ENCODE data around the gene CDK5R2.

Gene CDK5R2

GRCh38 chr2:218990612-218991011, 31.1 kb downstream of the CDK5R2 start:
- DNase-seq = no peak

GRCh38 chr2:218991674-218992168, 32.3 kb downstream of the CDK5R2 start:
- no peak for DNase-seq

- no peak for DNase-seq
Observed at GRCh38 chr2:218992196-218992595, 32.7 kb downstream of the CDK5R2 start.

GRCh38 chr2:218992703-218993344, 33.4 kb downstream of the CDK5R2 start:
- peak; percentile 40 for DNase-seq

- peak; percentile 60 for DNase-seq
Observed at GRCh38 chr2:218993345-218994315, 34.2 kb downstream of the CDK5R2 start, which contains the start of gene CRYBA2. TSS of gene CRYBA2 (minus strand) at chr2:218993422. CDS start at chr2:218993176, 246 bp downstream.

- DNase-seq = no peak
Observed at GRCh38 chr2:218995561-218995960, 36.1 kb downstream of the CDK5R2 start.

- DNase-seq = peak; percentile 81
Observed at GRCh38 chr2:218995972-218996711, 36.7 kb downstream of the CDK5R2 start.

- DNase-seq = peak; percentile 44
Observed at GRCh38 chr2:218996937-218997336, 37.5 kb downstream of the CDK5R2 start.

GRCh38 chr2:218997731-218998130, 38.3 kb downstream of the CDK5R2 start:
- no peak for DNase-seq

GRCh38 chr2:218998414-218999002, 39.0 kb downstream of the CDK5R2 start:
- DNase-seq = no peak

GRCh38 chr2:218999021-218999880, 39.8 kb downstream of the CDK5R2 start:
- no peak for DNase-seq

GRCh38 chr2:218999881-219000568, 40.6 kb downstream of the CDK5R2 start:
- peak; percentile 74 for DNase-seq

GRCh38 chr2:219000569-219000960, 41.1 kb downstream of the CDK5R2 start:
- DNase-seq = peak; percentile 43

GRCh38 chr2:219001100-219001576, 41.7 kb downstream of the CDK5R2 start:
- no peak for DNase-seq

- DNase-seq = peak; percentile 93
Observed at GRCh38 chr2:219001577-219002394, 42.3 kb downstream of the CDK5R2 start.

GRCh38 chr2:219002395-219003266, 43.2 kb downstream of the CDK5R2 start:
- peak; percentile 50 for DNase-seq

GRCh38 chr2:219003267-219003634, 43.8 kb downstream of the CDK5R2 start:
- no peak for DNase-seq

- DNase-seq = no peak
Observed at GRCh38 chr2:219003979-219004378, 44.5 kb downstream of the CDK5R2 start.

- DNase-seq = no peak
Observed at GRCh38 chr2:219009294-219009693, 49.8 kb downstream of the CDK5R2 start.
